ENCODE data around the gene NUAK2. TPM values are rescaled to one million over a fixed set of nuclear protein-coding genes. Genes with fewer than 3 reads are reported as not detected.

NUAK2 gene
- total and polyA plus RNA-seq, 2 of the 8 experiments (the other 6 are each of a cell fraction or from before 2014, with no cell fraction given) = 9.4 to 12.9 TPM

DNA sequence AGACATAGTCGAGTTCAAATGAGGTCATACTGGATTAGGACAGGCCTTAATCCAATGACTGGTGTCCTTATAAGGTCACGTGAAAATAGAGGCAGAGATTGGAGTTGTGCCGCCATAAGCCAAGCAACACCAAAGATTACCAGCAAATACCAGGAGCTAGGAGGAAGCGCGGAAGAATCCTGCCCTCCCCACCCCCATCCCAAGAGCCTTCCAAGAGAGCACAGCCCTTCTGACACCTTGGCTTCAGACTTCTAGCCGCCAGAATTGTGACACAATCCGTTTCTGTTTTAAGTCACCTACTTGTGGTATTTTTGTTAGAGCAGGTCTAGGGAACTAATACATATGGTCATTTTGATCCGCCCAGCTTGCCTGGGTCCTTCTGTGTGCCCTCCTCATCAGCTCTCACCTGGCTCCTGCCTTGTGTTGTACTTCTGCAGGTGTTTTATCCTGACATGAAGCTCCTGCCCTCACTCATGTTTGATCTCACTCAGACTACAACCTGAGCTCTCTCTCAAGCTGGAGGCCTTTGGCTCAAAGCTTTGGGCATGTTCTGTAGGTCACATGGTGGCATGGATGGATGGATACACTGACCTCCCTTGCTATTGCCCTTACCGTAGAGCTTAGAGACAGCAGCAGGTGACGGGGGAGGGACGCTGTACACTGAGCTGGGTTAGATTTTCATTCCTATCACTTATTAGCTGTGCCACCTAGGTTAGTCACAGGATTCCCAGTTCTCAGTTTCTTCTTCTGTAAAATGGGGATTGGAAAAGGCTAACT lies 10.7 kb upstream of the NUAK2 start:
- Histone ChIP-seq H3K23me2 (ENCODE audit: low read depth, low read length) (peaks cover 2% of the 10 kb centered on the region; the same call in 1 of the 2 replicates), H2BK5ac (ENCODE audit: low read depth, low read length) (no peak overlapping the region), H2AFZ (ENCODE audit: low read length) (no peak overlapping the region), H3K18ac (ENCODE audit: extremely low read depth, low read length) (no peak overlapping the region), H3K9ac (replicated peaks in 1 of 4; ENCODE audit: extremely low read depth in 1 of 4, low read depth in 3 of 4, low read length in 3 of 4) (no peak overlapping the region), H3K14ac (ENCODE audit: insufficient read length) (no peak overlapping the region), H3K27ac (ENCODE audit: low read depth, low read length) (no peak overlapping the region), H4K8ac (ENCODE audit: extremely low read depth, insufficient read depth, low read length) (no peak overlapping the region), H3K4me1 (replicated peaks in 1 of 4; ENCODE audit: control insufficient read depth in 3 of 4, insufficient read depth in 4 of 4, low read length in 3 of 4) (peaks cover 0 to 6% (median under 1%) of the 10 kb centered on the region in 4 experiments; a peak in 5 of 7 replicates), H3K79me1 (ENCODE audit: low read depth, low read length) (no peaks in the 10 kb centered on the region), H3K9me3 (ENCODE audit: insufficient read depth in 2 of 2, low read depth in 1 of 2, low read length in 1 of 2) (no peaks in the 10 kb centered on the region), H2BK120ac (replicated peaks; ENCODE audit: low read depth, low read length) (no peak overlapping the region), H3K56ac (replicated peaks; ENCODE audit: insufficient read length, low read depth, low read length) (no peak overlapping the region), H2AK5ac (ENCODE audit: low read depth, low read length) (no peak overlapping the region), H4K20me1 (replicated peaks in 1 of 2; ENCODE audit: control insufficient read depth in 1 of 2, insufficient read depth in 2 of 2, low read length in 2 of 2) (no peaks in the 10 kb centered on the region), H3K27me3 (replicated peaks in 1 of 4; ENCODE audit: control insufficient read depth in 3 of 4, extremely low read depth in 1 of 4, insufficient read depth in 3 of 4, low read length in 3 of 4) (no peaks in the 10 kb centered on the region; a peak in 3 of 7 replicates), H2BK12ac (ENCODE audit: low read depth, low read length) (no peak overlapping the region), H3K36me3 (ENCODE audit: control insufficient read depth in 2 of 4, insufficient read depth in 4 of 4, low read length in 3 of 4) (no peaks in the 10 kb centered on the region), H3K79me2 (ENCODE audit: control insufficient read depth in 1 of 2, insufficient read depth in 2 of 2, low read length in 2 of 2) (no peaks in the 10 kb centered on the region), H3K4me2 (ENCODE audit: insufficient read depth in 1 of 2, low read depth in 2 of 2, low read length in 2 of 2) (no peak overlapping the region), H3K4ac (replicated peaks; ENCODE audit: insufficient read length, low read depth, low read length) (no peak overlapping the region), H4K5ac (ENCODE audit: insufficient read length, low read depth, low read length) (no peak overlapping the region), H2BK20ac (ENCODE audit: low read length) (peak overlapping the region; percentile 37; the same call in 1 of the 2 replicates), H2BK15ac (ENCODE audit: low read length) (peak overlapping the region; percentile 25; the same call in 1 of the 2 replicates), H3K23ac (ENCODE audit: insufficient read length) (no peak overlapping the region), H4K91ac (replicated peaks; ENCODE audit: insufficient read length, low read length) (no peak overlapping the region), H3K4me3 (ENCODE audit: extremely low read depth in 1 of 4, insufficient read depth in 2 of 4, low read depth in 3 of 4, low read length in 4 of 4) (no peak overlapping the region)
- FAIRE-seq = no peak
- DNase-seq (ENCODE audit: low read depth in 1 of 2, low spot score in 2 of 2) = no peak
- CTCF ChIA-PET (ENCODE audit: partially characterized antibody) = interaction anchor here (0.5 to 67.1 kb wide), 16 partner anchors 9 to 251 kb away, joined by 3 to 2424 read pairs (median 6); partner anchors contain the start of genes KLHDC8A and NUAK2
- POLR2A ChIA-PET (ENCODE audit: partially characterized antibody) = interaction anchor here (0.8 to 2.7 kb wide), 3 partner anchors 18 to 70 kb away, joined by 3 to 11 read pairs (median 3); no protein-coding TSS in a partner anchor
- 93% methylated on average over 11 of the region's 11 CpGs; no CpG with 5 or more reads in 1 of the 2 experiments for WGBS, 2 experiments (ENCODE audit: extremely low coverage in 1 of 2, insufficient coverage in 1 of 2, insufficient read length in 1 of 2, insufficient replicate concordance in 2 of 2, low coverage in 1 of 2, low lambda C conversion rate in 2 of 2, missing lambda C conversion rate in 1 of 2)
- TF ChIP-seq, protein P1, sequence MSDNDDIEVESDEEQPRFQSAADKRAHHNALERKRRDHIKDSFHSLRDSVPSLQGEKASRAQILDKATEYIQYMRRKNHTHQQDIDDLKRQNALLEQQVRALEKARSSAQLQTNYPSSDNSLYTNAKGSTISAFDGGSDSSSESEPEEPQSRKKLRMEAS (IDR thresholded peaks at IDR 0.05) = no peak
- TF ChIP-seq RAD21 (IDR thresholded peaks at IDR 0.05 in 1 of 2, conservative IDR thresholded peaks at IDR 0.05 in 1 of 2; ENCODE audit: low read depth in 2 of 2, low read length in 2 of 2) (no peak), ZNF274 (IDR thresholded peaks at IDR 0.05; ENCODE audit: borderline replicate concordance, extremely low read depth, low read length) (no peak), EGR1 (IDR thresholded peaks at IDR 0.05; ENCODE audit: borderline replicate concordance, low read depth, low read length) (no peak), JUN (IDR thresholded peaks at IDR 0.05; ENCODE audit: low read depth, low read length) (no peak), EP300 (IDR thresholded peaks at IDR 0.05; ENCODE audit: borderline replicate concordance in 1 of 2, low read depth in 2 of 2, low read length in 2 of 2) (no peak)
- TF ChIP-seq, protein P2, sequence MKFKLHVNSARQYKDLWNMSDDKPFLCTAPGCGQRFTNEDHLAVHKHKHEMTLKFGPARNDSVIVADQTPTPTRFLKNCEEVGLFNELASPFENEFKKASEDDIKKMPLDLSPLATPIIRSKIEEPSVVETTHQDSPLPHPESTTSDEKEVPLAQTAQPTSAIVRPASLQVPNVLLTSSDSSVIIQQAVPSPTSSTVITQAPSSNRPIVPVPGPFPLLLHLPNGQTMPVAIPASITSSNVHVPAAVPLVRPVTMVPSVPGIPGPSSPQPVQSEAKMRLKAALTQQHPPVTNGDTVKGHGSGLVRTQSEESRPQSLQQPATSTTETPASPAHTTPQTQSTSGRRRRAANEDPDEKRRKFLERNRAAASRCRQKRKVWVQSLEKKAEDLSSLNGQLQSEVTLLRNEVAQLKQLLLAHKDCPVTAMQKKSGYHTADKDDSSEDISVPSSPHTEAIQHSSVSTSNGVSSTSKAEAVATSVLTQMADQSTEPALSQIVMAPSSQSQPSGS (IDR thresholded peaks at IDR 0.05; ENCODE audit: low read length) = no peak
